ENCODE results near the gene NEBL.

Gene NEBL

GRCh38 chr10:20778008-20778757 lies 118.9 kb downstream of the NEBL start:
- no peak for DNase-seq

- DNase-seq: no peak
Observed at GRCh38 chr10:20776384-20777118, 120.6 kb downstream of the NEBL start.

- DNase-seq: no peak
Observed at GRCh38 chr10:20771051-20771450, 126.1 kb downstream of the NEBL start.

- no peak for DNase-seq
Observed at GRCh38 chr10:20769481-20769880, 127.6 kb downstream of the NEBL start.

GRCh38 chr10:20768843-20769242 lies 128.3 kb downstream of the NEBL start:
- DNase-seq: peak; percentile 32

- peak; percentile 88 for DNase-seq
Observed at GRCh38 chr10:20767028-20767427, 130.1 kb downstream of the NEBL start.

GRCh38 chr10:20765066-20765465 lies 132.0 kb downstream of the NEBL start:
- peak; percentile 41 for DNase-seq

GRCh38 chr10:20760460-20760859 lies 136.7 kb downstream of the NEBL start:
- no peak for DNase-seq

- DNase-seq: no peak
Observed at GRCh38 chr10:20748551-20748950, 148.6 kb downstream of the NEBL start.

- no peak for DNase-seq
Observed at GRCh38 chr10:20747782-20748181, 149.3 kb downstream of the NEBL start.

GRCh38 chr10:20746856-20747255 lies 150.3 kb downstream of the NEBL start:
- no peak for DNase-seq

GRCh38 chr10:20745556-20746375 lies 151.3 kb downstream of the NEBL start:
- DNase-seq: no peak

- peak; percentile 75 for DNase-seq
Observed at GRCh38 chr10:20744821-20745220, 152.3 kb downstream of the NEBL start.

GRCh38 chr10:20743942-20744341 lies 153.2 kb downstream of the NEBL start:
- DNase-seq: no peak

- DNase-seq: no peak
Observed at GRCh38 chr10:20742737-20743541, 154.2 kb downstream of the NEBL start.

- DNase-seq: peak; percentile 73
Observed at GRCh38 chr10:20740120-20740519, 157.0 kb downstream of the NEBL start.

- no peak for DNase-seq
Observed at GRCh38 chr10:20737107-20737506, 160.0 kb downstream of the NEBL start.

Data from fibroblast of skin of abdomen (primary cell).